Cardiac muscle cell (in vitro differentiated cells and primary cell): ENCODE measurements around the gene TFG. TPM values are rescaled to one million over a fixed set of nuclear protein-coding genes. Genes with fewer than 3 reads are reported as not detected.
A peak's percentile ranks its signal among the peaks of the same experiment; 100 is the strongest.

Source experiments
- DNase-seq, 2 donors: peaks; one replicate each; pipeline versions ENCODE4 v3.0.0 to v3.0.0-alpha.2; 2010 to 2017; ENCODE audit warnings: low read depth in 1 of 2, low spot score in 1 of 2
- H3K27ac ChIP-seq: fragments of 200-600 bp; sonication (generic); 2 replicates; pipeline ENCODE4 v1.5.1; 2016
- H3K27me3 ChIP-seq: fragments of 200-600 bp; sonication (generic); 2 replicates; pipeline ENCODE4 v1.6.0; 2016; ENCODE audit warnings: control low read depth
- H3K36me3 ChIP-seq: fragments of 200-600 bp; sonication (generic); 2 replicates; pipeline ENCODE4 v1.5.1; 2016; ENCODE audit warnings: control low read depth
- H3K4me1 ChIP-seq: fragments of 200-600 bp; sonication (generic); 2 replicates; pipeline ENCODE4 v1.8.1; 2017; ENCODE audit warnings: low read depth, mild to moderate bottlenecking, mixed run types
- H3K4me3 ChIP-seq: fragments of 200-600 bp; sonication (generic); 2 replicates; pipeline ENCODE4 v1.5.1; 2016; ENCODE audit warnings: mild to moderate bottlenecking
- H3K9me3 ChIP-seq: fragments of 200-600 bp; sonication (generic); 2 replicates; pipeline ENCODE4 v1.5.1; 2017; ENCODE audit warnings: low read depth, mild to moderate bottlenecking, control low read depth
- CTCF ChIP-seq: IDR thresholded peaks from 2 replicates; pipeline ENCODE4 v1.5.1; 2012; ENCODE audit warnings: low read depth, mild to moderate bottlenecking, low read length
- polyA plus RNA-seq: library from polyadenylated mRNA; unstranded; fragments of >200 nt; fragmentation: Nextera tagmentation; extraction: Ambion mirVana; gene quantifications from 2 replicates; pipeline ENCODE4 v1.2.1, GENCODE V29; 2016
- total RNA-seq: library from RNA; depleted of rRNA; stranded (reverse); fragments of >200 nt; gene quantifications from 2 replicates; pipeline ENCODE4 v1.2.3, GENCODE V29; 2016

The TFG gene
- total and polyA plus RNA-seq, 2 experiments from 2014 or later = 136 to 365 TPM

DNA sequence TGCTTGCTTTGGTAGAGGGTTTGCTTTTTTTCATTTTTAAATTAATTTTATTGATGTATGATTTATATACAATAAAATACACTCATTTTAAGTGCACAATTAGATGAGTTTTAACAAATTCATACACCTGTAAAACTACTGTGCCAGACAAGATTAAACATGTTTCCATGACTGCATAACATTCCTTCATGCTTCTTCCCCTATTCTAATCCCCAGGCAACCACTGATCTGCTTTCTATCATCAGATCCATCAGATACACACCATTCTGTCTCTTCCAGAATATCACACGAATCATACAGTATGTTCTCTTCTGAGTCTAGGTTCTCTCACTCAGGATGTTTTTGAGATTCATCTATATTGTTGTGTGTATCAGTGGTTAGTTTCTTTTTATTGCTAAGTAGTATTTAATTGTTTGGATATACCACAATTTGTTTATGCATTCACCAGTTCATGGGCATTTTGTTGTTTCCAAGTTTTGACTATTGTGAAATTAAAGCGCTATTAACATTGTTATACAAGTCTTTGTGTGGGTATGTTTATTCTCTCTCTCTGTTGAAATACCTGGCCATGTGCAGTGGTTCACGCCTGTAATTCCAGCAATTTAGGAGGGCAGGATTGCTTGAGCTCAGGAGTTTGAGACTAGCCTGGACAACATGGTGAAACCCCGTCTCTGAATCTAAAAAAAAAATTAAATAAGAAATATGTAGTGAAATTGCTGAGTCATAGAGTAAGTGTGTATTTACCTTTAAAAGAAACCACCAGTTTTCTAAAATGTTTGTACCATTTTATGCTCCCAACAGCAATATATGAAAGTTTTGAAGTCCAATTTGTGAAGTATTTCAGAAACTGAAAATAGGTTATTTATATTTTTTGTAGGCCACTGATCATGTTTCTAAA, 7.0 kb upstream of the TFG start:
- Histone ChIP-seq H3K4me1 (peaks cover 44% of the 10 kb centered on the region), H3K4me3 (no peak overlapping the region), H3K27me3 (no peaks in the 10 kb centered on the region), H3K9me3 (no peaks in the 10 kb centered on the region), H3K27ac (no peak overlapping the region), H3K36me3 (no peaks in the 10 kb centered on the region)
- TF ChIP-seq CTCF = no peak
- no peak for DNase-seq

DNA sequence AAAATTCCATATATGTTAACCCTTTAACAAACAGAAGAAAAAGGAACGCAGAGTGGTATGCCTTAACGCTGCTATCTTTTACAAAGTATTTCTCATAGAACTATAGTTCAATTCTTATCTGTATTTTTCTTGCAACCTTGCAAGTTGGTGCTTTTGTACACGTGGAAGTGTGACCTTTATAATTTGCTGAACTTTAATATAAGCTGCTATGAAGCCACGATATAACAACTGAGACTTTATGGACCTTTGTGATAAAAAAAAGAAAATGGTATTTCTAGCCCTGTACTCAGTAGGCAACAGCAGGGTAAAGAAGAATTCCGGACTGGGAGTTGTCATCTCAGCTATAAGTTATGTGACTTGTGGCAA, 6.3 kb upstream of the TFG start:
- Histone ChIP-seq H3K36me3 (no peaks in the 10 kb centered on the region), H3K27me3 (no peaks in the 10 kb centered on the region), H3K4me3 (no peak overlapping the region), H3K4me1 (peaks cover 37% of the 10 kb centered on the region), H3K9me3 (no peaks in the 10 kb centered on the region), H3K27ac (no peak overlapping the region)
- TF ChIP-seq CTCF = no peak
- DNase-seq = no peak

- no peak for DNase-seq
- peaks cover 32% of the 10 kb centered on the region for H3K4me1 ChIP-seq
- H3K36me3 ChIP-seq = no peaks in the 10 kb centered on the region
- no peaks in the 10 kb centered on the region for H3K9me3 ChIP-seq
- TF ChIP-seq CTCF = no peak
- no peaks in the 10 kb centered on the region for H3K27me3 ChIP-seq
- no peak overlapping the region for H3K4me3 ChIP-seq
- H3K27ac ChIP-seq = no peak overlapping the region
These were observed 5.4 kb upstream of the TFG start for GRCh38 chr3:100703865-100704264.

GRCh38 chr3:100706365-100706764, 2.9 kb upstream of the TFG start:
- Histone ChIP-seq H3K27me3 (no peaks in the 10 kb centered on the region), H3K36me3 (peaks cover under 1% of the 10 kb centered on the region), H3K27ac (peak overlapping the region; percentile 28), H3K4me1 (peaks cover 22% of the 10 kb centered on the region), H3K4me3 (no peak overlapping the region), H3K9me3 (no peaks in the 10 kb centered on the region)
- DNase-seq = peak in 1 of 2 donors; percentile 16
- TF ChIP-seq CTCF = no peak

DNA sequence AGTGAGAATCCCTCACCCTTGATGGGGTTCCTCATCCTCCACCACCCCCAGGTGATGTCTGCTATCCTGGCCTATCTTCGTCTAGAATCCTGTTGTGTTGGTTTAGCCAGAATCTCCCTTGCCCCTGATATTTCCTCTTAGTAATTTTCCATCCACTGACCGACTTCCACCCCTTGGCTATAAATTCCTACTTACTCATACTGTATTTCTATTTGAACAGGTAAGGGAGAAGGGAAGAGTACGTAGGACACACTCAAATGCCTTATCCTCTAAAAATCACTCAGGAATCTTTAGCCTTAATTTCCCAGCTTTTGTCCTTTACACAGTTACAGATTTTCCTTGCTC, 678 bp upstream of the TFG start:
- peaks cover 6% of the 10 kb centered on the region for H3K36me3 ChIP-seq
- no peaks in the 10 kb centered on the region for H3K27me3 ChIP-seq
- peaks cover 45% of the 10 kb centered on the region for H3K4me1 ChIP-seq
- peak overlapping the region; percentile 97 for H3K27ac ChIP-seq
- no peak for DNase-seq
- TF ChIP-seq CTCF = no peak
- peak overlapping the region; percentile 51 for H3K4me3 ChIP-seq
- H3K9me3 ChIP-seq = no peaks in the 10 kb centered on the region
